Immature natural killer cell (primary cell): Measurements from ENCODE around the gene FGF22. TPM values are rescaled to one million over a fixed set of nuclear protein-coding genes. Genes with fewer than 3 reads are reported as not detected.
"Not testable (repeated sequence)": the region's sequence is repeated elsewhere in the genome, so short reads cannot be mapped to it uniquely, and the experiment has no call there.

Source experiments
- DNase-seq, 3 donors: peaks; one replicate each; pipeline ENCODE4 v3.0.0; 2022; ENCODE audit warnings: mixed read lengths in 1 of 3
- H3K27ac Mint-ChIP-seq, 6 donors: one replicate each; pipeline ENCODE4 v1.8.0; 2020; ENCODE audit warnings: mixed read lengths in 6 of 6, mild to moderate bottlenecking in 5 of 6, inconsistent platforms in 4 of 6, moderate library complexity in 3 of 6
- H3K27me3 Mint-ChIP-seq, 3 donors: one replicate each; pipeline ENCODE4 v1.8.0; 2020 to 2021; ENCODE audit warnings: low read depth in 3 of 3, mild to moderate bottlenecking in 3 of 3, mixed read lengths in 3 of 3, moderate library complexity in 3 of 3, inconsistent platforms in 1 of 3
- H3K36me3 Mint-ChIP-seq, 3 donors: one replicate each; pipeline ENCODE4 v1.8.0; 2020; ENCODE audit warnings: mixed read lengths in 3 of 3, inconsistent platforms in 2 of 3, mild to moderate bottlenecking in 2 of 3
- H3K4me1 Mint-ChIP-seq, 2 donors: one replicate each; pipeline ENCODE4 v1.8.0; 2020; ENCODE audit warnings: inconsistent platforms in 2 of 2, mild to moderate bottlenecking in 2 of 2, mixed read lengths in 2 of 2, moderate library complexity in 1 of 2
- H3K4me3 Mint-ChIP-seq, 5 donors: one replicate each; pipeline ENCODE4 v1.8.0; 2020; ENCODE audit warnings: mild to moderate bottlenecking in 5 of 5, mixed read lengths in 5 of 5, inconsistent platforms in 3 of 5, moderate library complexity in 3 of 5
- H3K9me3 Mint-ChIP-seq, 6 donors: one replicate each; pipeline ENCODE4 v1.8.0; 2020; ENCODE audit warnings: mild to moderate bottlenecking in 6 of 6, mixed read lengths in 6 of 6, inconsistent platforms in 4 of 6, moderate library complexity in 3 of 6
- polyA plus RNA-seq, 3 donors: library from polyadenylated mRNA; unstranded; fragments of 300-500 nt; fragmentation: Illumina TruSeq; gene quantifications; one replicate each; pipeline ENCODE4 v1.2.3, GENCODE V29; 2021

FGF22 gene
- polyA plus RNA-seq, 3 donors from 2014 or later: 0.54 TPM; not detected in 2

DNA sequence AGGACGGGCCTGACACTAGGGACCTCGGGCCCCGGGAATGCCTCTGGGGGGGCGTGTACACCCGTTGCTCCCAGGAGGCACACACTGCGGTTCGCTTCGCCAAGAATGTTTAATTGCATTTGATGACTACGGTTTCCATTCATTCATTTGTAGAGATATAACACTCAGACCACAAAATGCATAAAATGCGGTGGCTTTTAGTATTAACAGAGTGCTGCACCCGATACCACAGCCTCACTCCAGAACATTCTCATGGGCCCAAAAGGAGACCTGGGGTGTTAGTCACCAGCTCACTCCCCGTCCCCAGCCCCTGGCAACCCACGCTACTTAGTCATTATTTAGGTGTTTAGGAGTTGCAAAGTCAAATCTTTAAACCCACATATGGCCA, 28.2 kb upstream of the FGF22 start:
- peak overlapping the region; percentile 79 to 87 (median 86) for H3K4me3 Mint-ChIP-seq
- peaks cover 3% of the 10 kb centered on the region in 3 donors for H3K36me3 Mint-ChIP-seq
- peaks cover 0 to 3% (median 1%) of the 10 kb centered on the region in 3 donors for H3K27me3 Mint-ChIP-seq
- peak overlapping the region; percentile 70 to 94 (median 80) for H3K27ac Mint-ChIP-seq
- H3K9me3 Mint-ChIP-seq: no peaks in the 10 kb centered on the region
- peak; percentile 62 to 68 (median 67) for DNase-seq
- H3K4me1 Mint-ChIP-seq: peaks cover 22 to 31% of the 10 kb centered on the region in 2 donors

DNA sequence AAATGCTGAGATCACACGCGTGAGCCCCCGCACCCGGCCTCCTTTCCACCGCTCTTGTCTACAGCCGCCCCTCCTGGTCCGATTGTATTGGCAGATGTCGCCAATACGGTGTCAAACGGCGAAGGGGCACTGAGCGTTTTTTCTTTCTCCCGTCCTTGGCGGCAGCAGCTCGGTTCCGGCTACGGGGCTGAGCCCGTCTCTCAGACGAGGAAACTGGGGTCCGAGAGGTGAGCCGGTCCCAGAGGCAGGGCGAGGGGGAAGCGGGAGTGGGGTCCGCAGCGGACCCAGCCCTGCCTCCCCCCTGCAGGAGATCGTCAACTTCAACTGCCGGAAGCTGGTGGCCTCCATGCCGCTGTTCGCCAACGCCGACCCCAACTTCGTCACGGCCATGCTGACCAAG, 26.7 kb upstream of the FGF22 start:
- no peaks in the 10 kb centered on the region for H3K9me3 Mint-ChIP-seq
- DNase-seq: no peak
- peak overlapping the region in 1 of 5 donors; percentile 13 for H3K4me3 Mint-ChIP-seq
- peaks cover 22 to 29% of the 10 kb centered on the region in 2 donors for H3K4me1 Mint-ChIP-seq
- H3K27me3 Mint-ChIP-seq: peaks cover 0 to 3% (median 1%) of the 10 kb centered on the region in 3 donors
- H3K36me3 Mint-ChIP-seq: peaks cover 3 to 9% (median 3%) of the 10 kb centered on the region in 3 donors
- H3K27ac Mint-ChIP-seq: no peak overlapping the region

DNA sequence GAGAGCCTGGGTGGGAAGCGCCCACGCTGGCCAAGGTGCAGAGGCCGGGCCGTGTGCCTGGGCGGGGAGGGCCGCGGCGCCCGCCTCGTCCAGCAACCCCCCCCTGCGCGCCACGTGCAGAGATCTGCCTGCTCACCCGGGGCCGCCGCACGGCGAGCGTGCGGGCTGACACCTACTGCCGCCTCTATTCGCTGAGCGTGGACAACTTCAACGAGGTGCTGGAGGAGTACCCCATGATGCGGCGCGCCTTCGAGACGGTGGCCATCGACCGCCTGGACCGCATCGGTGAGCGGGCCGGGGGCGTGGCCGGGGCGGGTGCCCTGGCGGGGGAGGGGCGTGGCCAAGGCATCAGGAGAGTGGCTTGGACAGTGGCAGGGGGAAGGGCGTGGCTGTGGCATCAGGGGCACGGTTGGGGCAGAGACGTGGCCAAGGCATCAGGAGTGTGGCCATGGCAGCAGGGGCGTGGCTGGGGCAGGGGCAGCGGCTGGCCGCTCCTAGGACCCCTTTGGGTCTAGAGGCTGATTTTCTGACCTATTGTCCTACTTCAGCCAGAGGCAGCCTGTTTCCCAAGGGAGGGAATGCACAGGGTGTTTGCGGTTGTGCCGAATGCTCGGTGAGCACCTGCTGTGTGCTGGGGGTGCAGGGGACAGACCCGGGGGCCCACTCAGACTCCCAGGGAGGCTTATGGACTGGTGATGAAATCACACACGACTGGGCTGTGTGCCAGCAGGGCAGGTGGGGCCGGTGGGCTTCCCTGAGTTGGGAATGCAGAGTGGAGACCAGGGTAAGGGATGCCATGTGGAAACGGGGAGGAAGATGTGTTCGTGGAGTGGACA, 25.7 kb upstream of the FGF22 start:
- Mint-ChIP-seq H3K4me1 (peaks cover 22 to 25% of the 10 kb centered on the region in 2 donors), H3K27ac (no peak overlapping the region), H3K4me3 (no peak overlapping the region), H3K36me3 (peaks cover 3 to 12% (median 3%) of the 10 kb centered on the region in 3 donors), H3K9me3 (no peaks in the 10 kb centered on the region), H3K27me3 (peaks cover 0 to 5% (median 3%) of the 10 kb centered on the region in 3 donors)
- no peak for DNase-seq

DNA sequence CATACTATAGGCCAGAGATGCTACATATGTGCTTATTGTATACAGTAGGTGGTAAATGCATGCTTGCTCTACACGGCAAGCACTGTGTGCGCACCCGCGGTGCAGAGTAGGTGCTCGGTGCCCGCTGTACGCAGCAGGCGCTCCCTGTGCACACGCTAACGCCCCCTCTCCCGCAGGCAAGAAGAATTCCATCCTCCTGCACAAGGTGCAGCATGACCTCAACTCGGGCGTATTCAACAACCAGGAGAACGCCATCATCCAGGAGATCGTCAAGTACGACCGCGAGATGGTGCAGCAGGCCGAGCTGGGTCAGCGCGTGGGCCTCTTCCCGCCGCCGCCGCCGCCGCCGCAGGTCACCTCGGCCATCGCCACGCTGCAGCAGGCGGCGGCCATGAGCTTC, 24.1 kb upstream of the FGF22 start:
- H3K27ac Mint-ChIP-seq: no peak overlapping the region
- no peaks in the 10 kb centered on the region for H3K9me3 Mint-ChIP-seq
- H3K36me3 Mint-ChIP-seq: peaks cover 3 to 13% (median 3%) of the 10 kb centered on the region in 3 donors
- DNase-seq: no peak
- H3K4me1 Mint-ChIP-seq: peaks cover 16 to 19% of the 10 kb centered on the region in 2 donors
- peaks cover 0 to 5% (median 3%) of the 10 kb centered on the region in 3 donors for H3K27me3 Mint-ChIP-seq
- peak overlapping the region; percentile 68 to 79 (median 71) for H3K4me3 Mint-ChIP-seq

DNA sequence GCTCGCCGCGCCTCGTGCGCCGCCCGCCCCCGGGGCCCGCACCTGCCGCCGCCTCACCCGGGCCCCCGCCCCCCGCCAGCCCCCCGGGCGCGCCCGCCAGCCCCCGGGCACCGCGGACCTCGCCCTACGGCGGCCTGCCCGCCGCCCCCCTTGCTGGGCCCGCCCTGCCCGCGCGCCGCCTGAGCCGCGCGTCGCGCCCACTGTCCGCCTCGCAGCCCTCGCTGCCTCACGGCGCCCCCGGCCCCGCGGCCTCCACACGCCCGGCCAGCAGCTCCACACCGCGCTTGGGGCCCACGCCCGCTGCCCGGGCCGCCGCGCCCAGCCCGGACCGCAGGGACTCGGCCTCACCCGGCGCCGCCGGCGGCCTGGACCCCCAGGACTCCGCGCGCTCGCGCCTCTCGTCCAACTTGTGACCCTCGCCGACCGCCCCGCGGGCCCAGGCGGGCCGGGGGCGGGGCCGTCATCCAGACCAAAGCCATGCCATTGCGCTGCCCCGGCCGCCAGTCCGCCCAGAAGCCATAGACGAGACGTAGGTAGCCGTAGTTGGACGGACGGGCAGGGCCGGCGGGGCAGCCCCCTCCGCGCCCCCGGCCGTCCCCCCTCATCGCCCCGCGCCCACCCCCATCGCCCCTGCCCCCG, 23.5 kb upstream of the FGF22 start:
- no peak overlapping the region for H3K4me3 Mint-ChIP-seq
- no peaks in the 10 kb centered on the region for H3K9me3 Mint-ChIP-seq
- no peak for DNase-seq
- H3K36me3 Mint-ChIP-seq: peaks cover 3 to 13% (median 3%) of the 10 kb centered on the region in 3 donors
- peaks cover 11 to 14% of the 10 kb centered on the region in 2 donors for H3K4me1 Mint-ChIP-seq
- no peak overlapping the region for H3K27ac Mint-ChIP-seq
- peaks cover 0 to 5% (median under 1%) of the 10 kb centered on the region in 3 donors for H3K27me3 Mint-ChIP-seq

DNA sequence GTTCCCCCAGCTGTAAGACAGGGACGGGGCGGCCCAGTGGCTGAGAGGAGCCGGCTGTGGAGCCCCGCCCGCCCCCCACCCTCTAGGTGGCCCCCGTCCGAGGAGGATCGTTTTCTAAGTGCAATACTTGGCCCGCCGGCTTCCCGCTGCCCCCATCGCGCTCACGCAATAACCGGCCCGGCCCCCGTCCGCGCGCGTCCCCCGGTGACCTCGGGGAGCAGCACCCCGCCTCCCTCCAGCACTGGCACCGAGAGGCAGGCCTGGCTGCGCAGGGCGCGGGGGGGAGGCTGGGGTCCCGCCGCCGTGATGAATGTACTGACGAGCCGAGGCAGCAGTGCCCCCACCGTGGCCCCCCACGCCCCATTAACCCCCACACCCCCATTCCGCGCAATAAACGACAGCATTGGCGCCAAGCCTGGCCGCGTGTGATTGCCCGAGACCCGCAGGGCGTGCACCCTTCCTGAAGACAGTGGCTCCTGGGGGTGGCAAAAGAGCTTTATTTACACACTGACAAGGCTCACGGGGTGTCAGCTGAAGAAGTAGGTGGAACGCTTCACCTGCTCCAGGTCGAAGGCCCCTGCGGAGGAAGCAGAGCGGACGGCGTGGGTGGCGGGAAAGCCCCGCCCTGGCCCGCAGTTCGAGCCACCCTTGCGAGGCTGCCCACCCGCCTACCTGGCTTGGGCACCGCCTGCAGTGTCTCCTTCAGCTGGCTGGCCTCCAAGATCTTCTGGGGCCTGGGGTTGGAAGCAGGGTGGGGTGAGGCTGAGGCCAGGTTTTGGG, 22.7 kb upstream of the FGF22 start:
- Mint-ChIP-seq H3K36me3 (peaks cover 3 to 13% (median 3%) of the 10 kb centered on the region in 3 donors), H3K27me3 (peaks cover 0 to 5% (median 0%) of the 10 kb centered on the region in 3 donors), H3K9me3 (no peaks in the 10 kb centered on the region), H3K27ac (no peak overlapping the region), H3K4me3 (no peak overlapping the region), H3K4me1 (peaks cover 5 to 8% of the 10 kb centered on the region in 2 donors)
- no peak for DNase-seq

DNA sequence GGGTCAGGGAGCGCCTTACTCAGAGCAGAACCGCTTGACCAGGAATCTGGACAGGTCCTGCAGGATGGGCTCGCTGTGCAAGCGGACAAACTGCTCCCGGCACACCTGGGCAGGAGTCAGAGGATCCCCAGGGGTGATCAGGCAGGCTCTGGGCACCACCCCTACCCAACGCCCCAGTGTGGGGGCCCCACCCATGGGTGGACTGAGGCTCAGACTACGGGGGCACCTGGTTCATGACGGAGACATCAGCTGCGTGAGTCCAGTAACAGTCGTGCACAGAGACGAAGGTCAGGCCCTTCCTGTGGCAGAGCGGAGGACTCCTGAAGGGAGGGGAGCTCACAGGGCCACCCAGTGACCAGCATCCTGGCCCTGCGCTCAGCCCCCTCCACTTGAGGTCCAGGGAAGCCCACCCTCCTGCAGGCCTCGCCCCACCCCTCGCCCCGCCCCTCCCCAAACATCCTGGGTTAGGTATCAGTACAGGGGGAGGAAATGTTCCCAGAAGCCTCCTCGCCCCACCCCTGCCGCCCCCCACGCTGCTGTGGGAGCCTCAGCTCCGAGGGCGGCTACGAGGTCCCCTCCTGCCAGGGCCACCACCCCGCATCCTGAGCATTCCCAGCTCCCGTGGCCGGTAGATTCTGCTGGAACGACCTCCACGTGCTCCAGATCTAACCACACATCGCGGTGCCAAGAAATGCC, 22.0 kb upstream of the FGF22 start:
- H3K27ac Mint-ChIP-seq: no peak overlapping the region
- H3K36me3 Mint-ChIP-seq: peaks cover 3 to 13% (median 3%) of the 10 kb centered on the region in 3 donors
- no peak for DNase-seq
- H3K9me3 Mint-ChIP-seq: no peaks in the 10 kb centered on the region
- H3K27me3 Mint-ChIP-seq: peaks cover 0 to 5% (median 0%) of the 10 kb centered on the region in 3 donors
- no peak overlapping the region for H3K4me3 Mint-ChIP-seq
- peaks cover 5 to 6% of the 10 kb centered on the region in 2 donors for H3K4me1 Mint-ChIP-seq

DNA sequence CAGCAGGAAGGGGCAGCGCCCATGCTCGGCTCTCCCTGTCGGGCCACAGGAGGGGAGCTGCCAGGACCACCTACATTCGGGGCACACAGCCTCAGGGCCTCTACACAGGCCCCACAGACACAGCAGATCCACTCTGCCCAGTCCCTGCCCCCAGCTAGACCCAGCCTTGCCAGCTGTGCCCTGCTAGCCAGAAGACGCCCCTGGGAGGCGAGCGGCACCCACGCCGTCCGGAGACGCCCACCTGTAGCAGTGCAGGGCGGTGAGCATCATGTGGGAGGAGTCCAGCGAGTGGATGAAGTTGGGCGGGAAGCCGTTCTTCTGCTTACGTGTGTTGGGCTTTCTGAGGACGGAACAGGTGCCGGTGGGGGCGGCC, 21.4 kb upstream of the FGF22 start:
- H3K27ac Mint-ChIP-seq: no peak overlapping the region
- DNase-seq: no peak
- H3K4me1 Mint-ChIP-seq: peaks cover 5 to 6% of the 10 kb centered on the region in 2 donors
- H3K9me3 Mint-ChIP-seq: no peaks in the 10 kb centered on the region
- peaks cover 0 to 5% (median 0%) of the 10 kb centered on the region in 3 donors for H3K27me3 Mint-ChIP-seq
- peaks cover 3 to 13% (median 3%) of the 10 kb centered on the region in 3 donors for H3K36me3 Mint-ChIP-seq
- H3K4me3 Mint-ChIP-seq: no peak overlapping the region

DNA sequence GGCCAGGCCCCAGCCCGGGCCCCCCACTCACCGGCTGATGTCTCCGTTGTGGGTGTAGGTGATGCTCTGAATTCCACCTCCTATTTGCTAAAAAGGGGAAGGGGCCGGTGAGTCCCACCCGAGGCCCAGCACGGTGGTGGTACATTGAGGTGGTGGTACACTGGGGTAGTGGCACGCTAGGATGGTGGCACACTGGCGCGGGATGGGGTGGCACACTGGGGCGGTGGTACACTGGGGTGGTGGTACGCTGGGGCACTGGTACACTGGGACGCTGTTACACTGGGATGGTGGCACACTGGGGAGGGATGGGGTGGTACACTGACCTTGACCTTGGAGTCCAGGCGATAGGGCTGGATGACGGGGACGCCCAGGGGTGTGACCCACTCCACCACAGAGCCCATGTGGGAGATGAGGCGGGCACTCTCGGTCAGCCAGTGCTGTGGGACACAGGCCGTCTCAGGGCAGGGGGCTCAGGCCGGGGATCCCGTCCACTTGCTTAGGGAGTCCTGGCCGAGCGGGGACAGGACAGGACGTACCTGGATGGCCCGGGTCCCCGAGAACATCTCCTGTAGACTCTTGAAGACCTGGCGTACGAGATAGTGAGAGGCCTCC, 20.9 kb upstream of the FGF22 start:
- no peak overlapping the region for H3K4me3 Mint-ChIP-seq
- no peaks in the 10 kb centered on the region for H3K9me3 Mint-ChIP-seq
- H3K27me3 Mint-ChIP-seq: peaks cover 0 to 5% (median 3%) of the 10 kb centered on the region in 3 donors
- H3K27ac Mint-ChIP-seq: no peak overlapping the region
- no peak for DNase-seq
- H3K36me3 Mint-ChIP-seq: peaks cover 3 to 13% (median 3%) of the 10 kb centered on the region in 3 donors
- peaks cover 5 to 6% of the 10 kb centered on the region in 2 donors for H3K4me1 Mint-ChIP-seq

DNA sequence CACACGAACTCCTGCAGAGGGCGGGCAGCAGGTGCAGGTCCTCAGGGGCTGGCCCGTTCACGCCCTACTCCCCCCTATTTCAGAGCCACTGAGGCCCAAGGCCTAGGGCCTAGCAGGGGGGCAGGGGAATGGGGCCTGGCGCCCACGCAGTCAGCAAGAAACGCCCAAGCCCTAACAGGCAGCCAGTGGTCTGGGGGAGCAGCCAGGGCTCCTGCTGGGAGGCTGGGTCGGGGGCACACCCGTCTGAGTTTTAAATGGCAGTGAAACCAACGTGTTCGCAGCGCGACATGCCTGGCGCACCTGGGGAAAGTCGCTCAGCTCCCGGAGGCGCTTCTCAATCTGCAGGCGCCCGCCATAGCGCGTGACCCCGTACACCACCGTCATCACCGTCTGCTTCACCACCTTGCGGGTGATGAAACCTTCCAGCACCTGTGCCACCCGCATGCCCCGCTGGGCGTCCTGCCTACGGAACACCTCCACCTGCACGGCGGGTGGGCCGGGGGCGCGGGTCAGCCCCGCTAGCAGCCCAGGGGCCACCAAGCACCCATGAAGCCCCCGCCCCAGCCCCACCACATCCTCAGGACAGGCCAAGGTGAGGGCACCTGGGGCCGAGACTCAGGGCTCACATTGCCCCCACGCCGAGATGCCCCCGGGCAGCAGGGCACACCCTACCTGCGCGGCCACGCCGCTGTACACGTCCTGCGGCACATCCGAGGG, 20.2 kb upstream of the FGF22 start:
- H3K4me1 Mint-ChIP-seq: peaks cover 5 to 6% of the 10 kb centered on the region in 2 donors
- H3K27me3 Mint-ChIP-seq: peaks cover 0 to 4% (median 3%) of the 10 kb centered on the region in 3 donors
- H3K9me3 Mint-ChIP-seq: no peaks in the 10 kb centered on the region
- no peak overlapping the region for H3K4me3 Mint-ChIP-seq
- H3K27ac Mint-ChIP-seq: no peak overlapping the region
- peaks cover 3 to 13% (median 3%) of the 10 kb centered on the region in 3 donors for H3K36me3 Mint-ChIP-seq
- no peak for DNase-seq

DNA sequence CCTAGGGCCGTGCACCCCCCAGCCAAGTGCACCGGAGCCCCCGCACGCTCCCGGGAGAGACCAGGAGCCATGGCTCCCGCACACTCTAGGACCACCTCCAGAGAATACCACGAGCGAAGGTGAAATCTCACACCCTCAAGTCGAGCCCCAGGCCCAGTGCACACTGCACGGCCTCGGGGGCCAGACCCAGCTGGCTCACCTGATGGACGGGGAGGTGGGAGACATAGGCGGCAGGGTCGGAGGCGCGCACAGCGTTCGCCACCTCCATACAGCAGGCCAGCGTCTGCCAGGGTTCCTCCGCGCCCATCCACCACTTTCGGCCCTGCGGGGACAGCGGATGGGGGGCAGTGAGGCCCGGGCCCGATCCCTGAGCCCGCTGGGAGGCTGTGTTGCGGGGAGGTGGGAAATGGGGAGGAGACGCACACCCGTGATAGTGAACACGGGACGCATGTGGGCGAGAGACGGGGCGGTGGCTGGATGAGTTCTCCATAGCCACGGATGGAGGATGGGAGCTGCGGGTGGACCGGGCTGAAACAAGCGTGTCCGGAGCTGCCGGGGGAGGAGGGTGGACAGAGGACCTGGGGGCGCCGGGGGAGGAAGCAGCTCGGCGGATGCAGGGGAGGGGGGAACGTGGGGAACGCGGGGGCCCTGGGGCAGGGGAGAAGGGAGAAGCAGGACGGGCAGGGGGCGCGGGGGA, 19.4 kb upstream of the FGF22 start:
- Mint-ChIP-seq H3K4me1 (peaks cover 3 to 5% of the 10 kb centered on the region in 2 donors), H3K27ac (no peak overlapping the region), H3K36me3 (peaks cover 3 to 13% (median 3%) of the 10 kb centered on the region in 3 donors), H3K4me3 (no peak overlapping the region), H3K27me3 (peaks cover 0 to 4% (median 3%) of the 10 kb centered on the region in 3 donors), H3K9me3 (no peaks in the 10 kb centered on the region)
- no peak for DNase-seq

DNA sequence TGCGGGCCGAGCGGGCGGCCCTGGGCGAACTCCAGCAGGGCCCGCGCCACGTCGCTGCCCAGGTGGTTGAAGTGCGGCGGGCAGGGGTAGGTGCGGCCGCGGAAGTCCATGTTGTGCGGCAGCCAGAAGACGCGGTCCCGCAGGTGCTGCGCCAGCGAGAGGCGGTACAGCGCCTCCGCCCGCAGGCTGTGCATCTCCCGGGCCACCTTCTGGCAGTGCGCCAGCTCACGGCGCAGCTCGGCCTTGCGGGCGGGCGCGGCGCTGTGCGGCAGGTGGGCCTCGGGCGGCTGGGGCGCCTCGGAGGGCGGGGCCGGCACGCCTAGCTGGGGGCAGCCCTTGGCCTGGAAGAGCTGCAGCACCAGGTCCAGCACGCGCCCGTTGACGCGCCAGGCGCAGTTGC, 18.5 kb upstream of the FGF22 start:
- not testable (repeated sequence) for H3K36me3 Mint-ChIP-seq, H3K27me3 Mint-ChIP-seq, H3K9me3 Mint-ChIP-seq, H3K4me3 Mint-ChIP-seq, DNase-seq, H3K27ac Mint-ChIP-seq, H3K4me1 Mint-ChIP-seq
